ENCODE measurements around the gene GPRC5C. TPM values are rescaled to one million over a fixed set of nuclear protein-coding genes. Genes with fewer than 3 reads are reported as not detected.

Gene GPRC5C
- total and polyA plus RNA-seq, 2 of the 8 experiments (the other 6 are each of a cell fraction or from before 2014, with no cell fraction given) = 18.3 to 55.8 TPM

DNA sequence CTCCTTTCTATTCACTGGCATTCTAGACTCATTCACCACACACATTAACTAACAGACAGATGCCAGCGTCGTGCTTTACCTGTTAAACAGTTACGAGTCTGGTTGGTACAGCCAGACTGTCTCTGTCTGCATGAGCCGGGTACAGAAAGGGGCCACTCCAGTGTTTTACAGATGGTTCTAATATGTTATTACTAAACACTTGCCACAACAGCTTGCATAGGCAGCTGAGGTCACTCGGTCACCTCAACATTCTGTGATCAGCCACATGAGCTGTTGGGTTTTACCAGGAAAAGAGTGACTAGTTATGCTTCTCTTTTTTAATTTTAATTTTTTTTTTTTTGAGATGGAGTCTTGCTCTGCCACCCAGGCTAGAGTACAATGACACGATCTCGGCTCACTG, 59.7 kb downstream of the GPRC5C start:
- Histone ChIP-seq H3K4ac (replicated peaks; ENCODE audit: insufficient read length, low read depth, low read length) (no peak overlapping the region), H3K27ac (ENCODE audit: low read depth, low read length) (no peak overlapping the region), H2BK12ac (ENCODE audit: low read depth, low read length) (no peak overlapping the region), H3K18ac (ENCODE audit: extremely low read depth, low read length) (no peak overlapping the region), H3K14ac (ENCODE audit: insufficient read length) (no peak overlapping the region), H4K91ac (replicated peaks; ENCODE audit: insufficient read length, low read length) (no peak overlapping the region), H4K5ac (ENCODE audit: insufficient read length, low read depth, low read length) (no peak overlapping the region), H3K4me3 (ENCODE audit: extremely low read depth in 1 of 4, insufficient read depth in 2 of 4, low read depth in 3 of 4, low read length in 4 of 4) (no peak overlapping the region), H2BK5ac (ENCODE audit: low read depth, low read length) (no peak overlapping the region), H2BK15ac (ENCODE audit: low read length) (no peak overlapping the region), H3K23ac (ENCODE audit: insufficient read length) (no peak overlapping the region), H4K20me1 (replicated peaks in 1 of 2; ENCODE audit: control insufficient read depth in 1 of 2, insufficient read depth in 2 of 2, low read length in 2 of 2) (no peaks in the 10 kb centered on the region), H3K27me3 (replicated peaks in 1 of 4; ENCODE audit: control insufficient read depth in 3 of 4, extremely low read depth in 1 of 4, insufficient read depth in 3 of 4, low read length in 3 of 4) (no peaks in the 10 kb centered on the region), H3K4me2 (ENCODE audit: insufficient read depth in 1 of 2, low read depth in 2 of 2, low read length in 2 of 2) (no peak overlapping the region), H3K9me3 (ENCODE audit: insufficient read depth in 2 of 2, low read depth in 1 of 2, low read length in 1 of 2) (no peaks in the 10 kb centered on the region; a peak in 1 of 4 replicates), H2BK20ac (ENCODE audit: low read length) (no peak overlapping the region), H2AK5ac (ENCODE audit: low read depth, low read length) (no peak overlapping the region), H3K23me2 (ENCODE audit: low read depth, low read length) (no peaks in the 10 kb centered on the region; the same call in 1 of the 2 replicates), H2BK120ac (replicated peaks; ENCODE audit: low read depth, low read length) (no peak overlapping the region), H3K36me3 (ENCODE audit: control insufficient read depth in 2 of 4, insufficient read depth in 4 of 4, low read length in 3 of 4) (no peaks in the 10 kb centered on the region), H3K79me1 (ENCODE audit: low read depth, low read length) (no peaks in the 10 kb centered on the region), H3K56ac (replicated peaks; ENCODE audit: insufficient read length, low read depth, low read length) (no peak overlapping the region), H2AFZ (ENCODE audit: low read length) (no peak overlapping the region), H3K4me1 (replicated peaks in 1 of 4; ENCODE audit: control insufficient read depth in 3 of 4, insufficient read depth in 4 of 4, low read length in 3 of 4) (no peaks in the 10 kb centered on the region), H3K79me2 (ENCODE audit: control insufficient read depth in 1 of 2, insufficient read depth in 2 of 2, low read length in 2 of 2) (no peaks in the 10 kb centered on the region), H4K8ac (ENCODE audit: extremely low read depth, insufficient read depth, low read length) (no peak overlapping the region), H3K9ac (replicated peaks in 1 of 4; ENCODE audit: extremely low read depth in 1 of 4, low read depth in 3 of 4, low read length in 3 of 4) (no peak overlapping the region)
- DNase-seq (ENCODE audit: low read depth in 1 of 2, low spot score in 2 of 2) = no peak
- 91% methylated on average over 7 of the region's 7 CpGs; no CpG with 5 or more reads in 1 of the 2 experiments for WGBS, 2 experiments (ENCODE audit: extremely low coverage in 1 of 2, insufficient coverage in 1 of 2, insufficient read length in 1 of 2, insufficient replicate concordance in 2 of 2, low coverage in 1 of 2, low lambda C conversion rate in 2 of 2, missing lambda C conversion rate in 1 of 2)
- CTCF ChIA-PET (ENCODE audit: partially characterized antibody) = interaction anchor here (0.6 to 5.0 kb wide), 20 partner anchors 11 to 746 kb away, joined by 3 to 60 read pairs (median 3); partner anchors contain the start of genes CD300A and GPR142
- TF ChIP-seq NRF1 (IDR thresholded peaks at IDR 0.05; ENCODE audit: low read depth, low read length) = no peak
- no peak for TF ChIP-seq RAD21 (IDR thresholded peaks at IDR 0.05 in 1 of 2, conservative IDR thresholded peaks at IDR 0.05 in 1 of 2; ENCODE audit: low read depth in 2 of 2, low read length in 2 of 2)
- TF ChIP-seq, protein P1, sequence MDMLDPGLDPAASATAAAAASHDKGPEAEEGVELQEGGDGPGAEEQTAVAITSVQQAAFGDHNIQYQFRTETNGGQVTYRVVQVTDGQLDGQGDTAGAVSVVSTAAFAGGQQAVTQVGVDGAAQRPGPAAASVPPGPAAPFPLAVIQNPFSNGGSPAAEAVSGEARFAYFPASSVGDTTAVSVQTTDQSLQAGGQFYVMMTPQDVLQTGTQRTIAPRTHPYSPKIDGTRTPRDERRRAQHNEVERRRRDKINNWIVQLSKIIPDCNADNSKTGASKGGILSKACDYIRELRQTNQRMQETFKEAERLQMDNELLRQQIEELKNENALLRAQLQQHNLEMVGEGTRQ (IDR thresholded peaks at IDR 0.05; ENCODE audit: low read length) = no peak
- TF ChIP-seq CHD2 (IDR thresholded peaks at IDR 0.05; ENCODE audit: low read length) = no peak
- TF ChIP-seq, protein P2, sequence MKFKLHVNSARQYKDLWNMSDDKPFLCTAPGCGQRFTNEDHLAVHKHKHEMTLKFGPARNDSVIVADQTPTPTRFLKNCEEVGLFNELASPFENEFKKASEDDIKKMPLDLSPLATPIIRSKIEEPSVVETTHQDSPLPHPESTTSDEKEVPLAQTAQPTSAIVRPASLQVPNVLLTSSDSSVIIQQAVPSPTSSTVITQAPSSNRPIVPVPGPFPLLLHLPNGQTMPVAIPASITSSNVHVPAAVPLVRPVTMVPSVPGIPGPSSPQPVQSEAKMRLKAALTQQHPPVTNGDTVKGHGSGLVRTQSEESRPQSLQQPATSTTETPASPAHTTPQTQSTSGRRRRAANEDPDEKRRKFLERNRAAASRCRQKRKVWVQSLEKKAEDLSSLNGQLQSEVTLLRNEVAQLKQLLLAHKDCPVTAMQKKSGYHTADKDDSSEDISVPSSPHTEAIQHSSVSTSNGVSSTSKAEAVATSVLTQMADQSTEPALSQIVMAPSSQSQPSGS (IDR thresholded peaks at IDR 0.05; ENCODE audit: low read length) = no peak
- TF ChIP-seq, protein P3, sequence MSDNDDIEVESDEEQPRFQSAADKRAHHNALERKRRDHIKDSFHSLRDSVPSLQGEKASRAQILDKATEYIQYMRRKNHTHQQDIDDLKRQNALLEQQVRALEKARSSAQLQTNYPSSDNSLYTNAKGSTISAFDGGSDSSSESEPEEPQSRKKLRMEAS (IDR thresholded peaks at IDR 0.05) = no peak
- no peak for TF ChIP-seq PHF8 (conservative IDR thresholded peaks at IDR 0.05; ENCODE audit: low read depth, low read length)
- no peak for TF ChIP-seq TBP (IDR thresholded peaks at IDR 0.05; ENCODE audit: low read depth, low read length)
- no peak for TF ChIP-seq RFX5 (IDR thresholded peaks at IDR 0.05; ENCODE audit: borderline replicate concordance, low read depth, low read length)
- POLR2A ChIA-PET (ENCODE audit: partially characterized antibody) = interaction anchor here (1.1 kb wide), 1 partner anchor 61 kb away, joined by 3 read pairs; no protein-coding TSS in a partner anchor
- no peak for FAIRE-seq
